Measurements from ENCODE around the gene PTPRC. TPM values are rescaled to one million over a fixed set of nuclear protein-coding genes. Genes with fewer than 3 reads are reported as not detected.
"Not testable (repeated sequence)": the region's sequence is repeated elsewhere in the genome, so short reads cannot be mapped to it uniquely, and the experiment has no call there.

PTPRC gene
- total RNA-seq, 4 donors from 2014 or later, result 4.7 to 11.4 (median 6.7) TPM

GRCh38 chr1:198599749-198600148, 39.1 kb upstream of the PTPRC start:
- TF ChIP-seq EP300 (IDR thresholded peaks at IDR 0.05) (no peak), POLR2A (IDR thresholded peaks at IDR 0.05) (no peak), POLR2AphosphoS5 (IDR thresholded peaks at IDR 0.05) (no peak)
- TF ChIP-seq, protein P1, sequence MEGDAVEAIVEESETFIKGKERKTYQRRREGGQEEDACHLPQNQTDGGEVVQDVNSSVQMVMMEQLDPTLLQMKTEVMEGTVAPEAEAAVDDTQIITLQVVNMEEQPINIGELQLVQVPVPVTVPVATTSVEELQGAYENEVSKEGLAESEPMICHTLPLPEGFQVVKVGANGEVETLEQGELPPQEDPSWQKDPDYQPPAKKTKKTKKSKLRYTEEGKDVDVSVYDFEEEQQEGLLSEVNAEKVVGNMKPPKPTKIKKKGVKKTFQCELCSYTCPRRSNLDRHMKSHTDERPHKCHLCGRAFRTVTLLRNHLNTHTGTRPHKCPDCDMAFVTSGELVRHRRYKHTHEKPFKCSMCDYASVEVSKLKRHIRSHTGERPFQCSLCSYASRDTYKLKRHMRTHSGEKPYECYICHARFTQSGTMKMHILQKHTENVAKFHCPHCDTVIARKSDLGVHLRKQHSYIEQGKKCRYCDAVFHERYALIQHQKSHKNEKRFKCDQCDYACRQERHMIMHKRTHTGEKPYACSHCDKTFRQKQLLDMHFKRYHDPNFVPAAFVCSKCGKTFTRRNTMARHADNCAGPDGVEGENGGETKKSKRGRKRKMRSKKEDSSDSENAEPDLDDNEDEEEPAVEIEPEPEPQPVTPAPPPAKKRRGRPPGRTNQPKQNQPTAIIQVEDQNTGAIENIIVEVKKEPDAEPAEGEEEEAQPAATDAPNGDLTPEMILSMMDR (IDR thresholded peaks at IDR 0.05), result no peak
- Histone ChIP-seq H3K4me1 (no peaks in the 10 kb centered on the region), H3K27me3 (no peaks in the 10 kb centered on the region), H3K27ac (no peak overlapping the region), H3K9me3 (no peaks in the 10 kb centered on the region), H3K36me3 (no peaks in the 10 kb centered on the region), H3K4me3 (no peak overlapping the region)
- no peak for DNase-seq (ENCODE audit: low spot score in 2 of 2)
- WGBS, result 75% methylated on average over 1 of the region's 2 CpGs

GRCh38 chr1:198600906-198601305, 37.9 kb upstream of the PTPRC start:
- WGBS, result 92% methylated on average over 1 of the region's 1 CpG
- Histone ChIP-seq H3K9me3 (no peaks in the 10 kb centered on the region), H3K27ac (no peak overlapping the region), H3K4me3 (no peak overlapping the region), H3K4me1 (no peaks in the 10 kb centered on the region), H3K36me3 (no peaks in the 10 kb centered on the region), H3K27me3 (no peaks in the 10 kb centered on the region)
- DNase-seq (ENCODE audit: low spot score in 2 of 2), result no peak
- TF ChIP-seq, protein P1 (IDR thresholded peaks at IDR 0.05), result no peak
- no peak for TF ChIP-seq POLR2A (IDR thresholded peaks at IDR 0.05)

GRCh38 chr1:198601310-198601709, 37.5 kb upstream of the PTPRC start:
- not testable (repeated sequence) for H3K36me3 ChIP-seq; H3K4me3 ChIP-seq; H3K27ac ChIP-seq; H3K9me3 ChIP-seq; H3K4me1 ChIP-seq; H3K27me3 ChIP-seq; DNase-seq (ENCODE audit: low spot score in 2 of 2)
- 82% methylated on average over 1 of the region's 1 CpG for WGBS

- no peak for DNase-seq (ENCODE audit: low spot score in 2 of 2)
- no peak for TF ChIP-seq POLR2AphosphoS5 (IDR thresholded peaks at IDR 0.05)
- TF ChIP-seq, protein P1 (IDR thresholded peaks at IDR 0.05), result no peak
- TF ChIP-seq EP300 (IDR thresholded peaks at IDR 0.05), result no peak
- TF ChIP-seq POLR2A (IDR thresholded peaks at IDR 0.05), result no peak
- H3K27me3 ChIP-seq, result no peaks in the 10 kb centered on the region
- no peaks in the 10 kb centered on the region for H3K9me3 ChIP-seq
- H3K27ac ChIP-seq, result no peak overlapping the region
- no peak overlapping the region for H3K4me3 ChIP-seq
- no peaks in the 10 kb centered on the region for H3K4me1 ChIP-seq
- 88% methylated on average over 2 of the region's 2 CpGs for WGBS
- H3K36me3 ChIP-seq, result no peaks in the 10 kb centered on the region
Observed at GRCh38 chr1:198601936-198602889, 36.6 kb upstream of the PTPRC start.

DNA sequence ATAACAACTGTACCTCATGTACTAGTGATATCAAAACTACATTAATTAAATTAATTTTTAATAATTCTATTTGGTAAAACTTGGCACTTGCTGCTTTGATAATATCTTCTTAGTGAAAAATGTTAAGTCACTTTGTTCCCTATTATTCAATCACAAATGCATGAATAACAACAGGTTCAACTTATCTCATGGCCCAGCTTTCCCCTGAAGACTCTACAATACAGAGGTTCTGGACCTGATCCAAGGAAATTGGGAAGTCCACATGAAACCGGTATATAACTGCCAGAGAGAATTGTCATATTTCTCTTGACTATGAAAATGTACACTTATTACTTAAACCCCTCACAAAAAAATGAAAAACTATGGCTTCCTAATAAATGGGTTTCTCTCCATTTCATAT, 33.9 kb upstream of the PTPRC start:
- 34% methylated on average over 1 of the region's 1 CpG for WGBS
- TF ChIP-seq POLR2A (IDR thresholded peaks at IDR 0.05) (no peak), POLR2AphosphoS5 (IDR thresholded peaks at IDR 0.05) (no peak), EP300 (IDR thresholded peaks at IDR 0.05) (no peak)
- TF ChIP-seq, protein P1 (IDR thresholded peaks at IDR 0.05), result no peak

More for the DNA sequence above, 33.9 kb upstream of the PTPRC start:
- no peaks in the 10 kb centered on the region for H3K27me3 ChIP-seq
- H3K27ac ChIP-seq, result no peak overlapping the region
- no peak for DNase-seq (ENCODE audit: low spot score in 2 of 2)
- H3K9me3 ChIP-seq, result no peaks in the 10 kb centered on the region
- H3K4me3 ChIP-seq, result no peak overlapping the region
- H3K36me3 ChIP-seq, result no peaks in the 10 kb centered on the region
- H3K4me1 ChIP-seq, result no peaks in the 10 kb centered on the region

Measured in suprapubic skin (tissue), 4 donors.